Fibroblast of lung (primary cell): ENCODE data around the gene ABCD1.
"Not testable (repeated sequence)": the region's sequence is repeated elsewhere in the genome, so short reads cannot be mapped to it uniquely, and the experiment has no call there.

Experiments
- EZH2 ChIP-seq: IDR thresholded peaks from 2 replicates; pipeline ENCODE4 v1.5.1; 2012; ENCODE audit warnings: low read length, control low read depth, mild to moderate bottlenecking; ENCODE audit errors: missing control alignments
- TF ChIP-seq, protein P1 (sequence below), 2 donors: IDR thresholded peaks in 1 of 2; conservative IDR thresholded peaks in 1 of 2; 1 replicate in 1 of 2; 2 replicates in 1 of 2; pipeline ENCODE4 v1.5.1; 2011 to 2012; ENCODE audit warnings: low read length in 2 of 2, control low read depth in 1 of 2, inconsistent platforms in 1 of 2, low read depth in 1 of 2, mild to moderate bottlenecking in 1 of 2

DNA sequence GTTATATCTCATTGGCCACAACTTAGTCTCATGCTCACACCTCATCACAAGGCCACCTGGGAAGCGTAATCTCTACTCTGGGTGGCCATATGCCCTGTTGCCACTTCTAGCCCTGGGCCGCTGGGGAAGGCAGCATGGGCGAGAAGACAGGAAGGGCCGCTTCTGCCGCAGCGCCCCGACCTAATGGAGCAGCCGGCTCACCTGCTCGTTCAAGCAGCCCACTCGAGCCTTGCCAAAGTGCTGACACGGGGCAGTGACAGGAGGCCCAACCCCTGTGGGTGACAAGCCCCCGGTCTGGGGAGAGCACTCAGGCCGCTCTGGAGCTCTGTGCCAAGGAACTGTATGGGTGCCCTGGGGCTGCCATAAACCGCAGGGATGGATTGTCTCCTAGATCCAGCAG, 17.5 kb downstream of the ABCD1 start:
- TF ChIP-seq, protein P1, sequence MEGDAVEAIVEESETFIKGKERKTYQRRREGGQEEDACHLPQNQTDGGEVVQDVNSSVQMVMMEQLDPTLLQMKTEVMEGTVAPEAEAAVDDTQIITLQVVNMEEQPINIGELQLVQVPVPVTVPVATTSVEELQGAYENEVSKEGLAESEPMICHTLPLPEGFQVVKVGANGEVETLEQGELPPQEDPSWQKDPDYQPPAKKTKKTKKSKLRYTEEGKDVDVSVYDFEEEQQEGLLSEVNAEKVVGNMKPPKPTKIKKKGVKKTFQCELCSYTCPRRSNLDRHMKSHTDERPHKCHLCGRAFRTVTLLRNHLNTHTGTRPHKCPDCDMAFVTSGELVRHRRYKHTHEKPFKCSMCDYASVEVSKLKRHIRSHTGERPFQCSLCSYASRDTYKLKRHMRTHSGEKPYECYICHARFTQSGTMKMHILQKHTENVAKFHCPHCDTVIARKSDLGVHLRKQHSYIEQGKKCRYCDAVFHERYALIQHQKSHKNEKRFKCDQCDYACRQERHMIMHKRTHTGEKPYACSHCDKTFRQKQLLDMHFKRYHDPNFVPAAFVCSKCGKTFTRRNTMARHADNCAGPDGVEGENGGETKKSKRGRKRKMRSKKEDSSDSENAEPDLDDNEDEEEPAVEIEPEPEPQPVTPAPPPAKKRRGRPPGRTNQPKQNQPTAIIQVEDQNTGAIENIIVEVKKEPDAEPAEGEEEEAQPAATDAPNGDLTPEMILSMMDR (conservative IDR thresholded peaks at IDR 0.05 in 1 of 2, IDR thresholded peaks at IDR 0.05 in 1 of 2; ENCODE audit: low read depth in 1 of 2, low read length in 2 of 2): not testable (repeated sequence)
- TF ChIP-seq EZH2: not testable (repeated sequence)
